GM12891 (cell line): Measurements from ENCODE around the gene SHLD2.
"Not testable (repeated sequence)": the region's sequence is repeated elsewhere in the genome, so short reads cannot be mapped to it uniquely, and the experiment has no call there.

Experiments used
- DNase-seq: peaks from one replicate; pipeline ENCODE4 v3.0.0; 2011; ENCODE audit warnings: low spot score; ENCODE audit not compliant: insufficient read length
- FAIRE-seq: peaks from 2 replicates; lab custom pipeline; 2011; peaks lifted over from hg19 to GRCh38; lab: Jason Lieb, UNC
- PAX5 ChIP-seq: IDR thresholded peaks from 2 replicates; pipeline ENCODE4 v1.6.1; 2011; ENCODE audit warnings: low read length, moderate library complexity, mild to moderate bottlenecking; ENCODE audit not compliant: insufficient read depth, severe bottlenecking
- POLR2A ChIP-seq: IDR thresholded peaks from 2 replicates; pipeline ENCODE4 v1.6.1; 2011; ENCODE audit warnings: low read depth, low read length, control low read depth
- POLR2AphosphoS5 ChIP-seq: IDR thresholded peaks from 2 replicates; pipeline ENCODE4 v1.6.1; 2011; ENCODE audit warnings: low read depth, low read length, control low read depth
- POU2F2 ChIP-seq: IDR thresholded peaks from 2 replicates; pipeline ENCODE4 v1.6.1; 2011; ENCODE audit warnings: low read depth, mild to moderate bottlenecking, control low read depth, low read length, moderate library complexity
- SPI1 ChIP-seq: IDR thresholded peaks from 2 replicates; pipeline ENCODE4 v1.6.1; 2011; ENCODE audit warnings: low read depth, low read length, control low read depth
- TAF1 ChIP-seq: IDR thresholded peaks from 2 replicates; pipeline ENCODE4 v1.6.1; 2011; ENCODE audit warnings: low read depth, low read length, control low read depth

The SHLD2 gene

GRCh38 chr10:87085537-87085936 is 9.5 kb upstream of the SHLD2 start:
- FAIRE-seq (no peak), DNase-seq (no peak)
- TF ChIP-seq PAX5 (no peak), SPI1 (no peak), TAF1 (no peak), POLR2A (no peak), POLR2AphosphoS5 (no peak), POU2F2 (no peak)

- TF ChIP-seq POLR2A (no peak), TAF1 (no peak), SPI1 (no peak), POLR2AphosphoS5 (no peak), POU2F2 (no peak), PAX5 (no peak)
- FAIRE-seq, result no peak
- no peak for DNase-seq
These were observed 5.3 kb upstream of the SHLD2 start for GRCh38 chr10:87089746-87090145.

DNA sequence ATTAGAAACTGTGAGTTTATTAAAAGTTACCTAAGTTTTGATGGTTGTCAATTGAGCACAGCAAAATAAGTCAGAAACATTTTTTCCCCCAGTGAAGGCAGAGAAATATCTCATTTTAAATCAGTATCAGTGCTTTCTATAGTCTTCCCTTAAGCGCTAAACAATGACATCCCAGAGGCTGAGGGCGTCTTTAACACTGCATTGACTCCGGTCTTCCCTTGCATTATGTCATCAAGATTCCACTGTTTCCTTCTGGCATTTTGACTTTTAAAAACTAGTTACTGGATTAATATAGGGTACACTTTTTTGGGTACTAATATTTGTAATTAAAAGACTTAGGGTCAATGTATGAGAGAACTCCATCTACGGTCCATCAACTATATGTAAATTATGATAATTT is 4.2 kb upstream of the SHLD2 start:
- FAIRE-seq (no peak), DNase-seq (no peak)
- no peak for TF ChIP-seq POLR2AphosphoS5
- TF ChIP-seq POLR2A, result no peak
- TF ChIP-seq TAF1, result no peak
- no peak for TF ChIP-seq SPI1
- no peak for TF ChIP-seq POU2F2
- no peak for TF ChIP-seq PAX5

GRCh38 chr10:87092376-87092860 is 2.6 kb upstream of the SHLD2 start:
- TF ChIP-seq POLR2A, result no peak
- no peak for TF ChIP-seq SPI1
- no peak for TF ChIP-seq POLR2AphosphoS5
- no peak for TF ChIP-seq TAF1
- no peak for TF ChIP-seq PAX5
- no peak for TF ChIP-seq POU2F2
- DNase-seq, result no peak
- peak; percentile 45 for FAIRE-seq

- FAIRE-seq (peak; percentile 78), DNase-seq (no peak)
- TF ChIP-seq POU2F2 (no peak), TAF1 (no peak), POLR2AphosphoS5 (no peak), POLR2A (no peak), SPI1 (no peak), PAX5 (no peak)
These were observed 2.0 kb upstream of the SHLD2 start for GRCh38 chr10:87092861-87093631.

GRCh38 chr10:87093632-87094372 is 1.2 kb upstream of the SHLD2 start:
- DNase-seq (peak; percentile 24), FAIRE-seq (peak; percentile 82)
- TF ChIP-seq POU2F2, result peak; percentile 74; the same call in 1 of the 2 replicates
- peak; percentile 12 for TF ChIP-seq PAX5
- TF ChIP-seq TAF1, result no peak

GRCh38 chr10:87095236-87095945 is 385 bp downstream of the SHLD2 start:
- FAIRE-seq (peak; percentile 89), DNase-seq (peak; percentile 46)
- TF ChIP-seq POU2F2 (peak; percentile 81), POLR2AphosphoS5 (peak; percentile 87), POLR2A (peak; percentile 89), PAX5 (no peak), TAF1 (no peak; the same call in 1 of the 2 replicates), SPI1 (no peak)

DNA sequence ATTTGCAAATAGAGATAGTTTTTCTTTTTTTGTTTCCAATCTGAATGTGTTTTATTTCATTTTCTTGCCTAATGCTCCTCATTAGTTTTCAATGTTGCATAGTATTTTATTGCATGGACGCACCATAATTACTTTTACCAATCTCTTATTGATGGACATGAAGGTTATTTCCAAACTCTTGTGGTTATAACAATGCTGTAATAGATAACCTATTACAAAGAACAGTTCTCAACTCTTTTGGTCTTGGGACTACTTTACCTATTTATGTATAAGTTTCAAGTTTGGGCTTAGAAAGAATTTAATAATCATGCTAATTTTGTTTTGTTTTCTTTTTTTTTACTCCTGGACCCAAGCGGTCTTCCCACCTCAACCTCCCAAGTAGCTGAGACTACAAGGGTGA is 7.0 kb downstream of the SHLD2 start:
- no peak for TF ChIP-seq POLR2A
- TF ChIP-seq PAX5, result no peak
- TF ChIP-seq TAF1, result no peak
- TF ChIP-seq SPI1, result no peak
- no peak for TF ChIP-seq POLR2AphosphoS5
- no peak for TF ChIP-seq POU2F2
- DNase-seq (no peak), FAIRE-seq (no peak)

DNA sequence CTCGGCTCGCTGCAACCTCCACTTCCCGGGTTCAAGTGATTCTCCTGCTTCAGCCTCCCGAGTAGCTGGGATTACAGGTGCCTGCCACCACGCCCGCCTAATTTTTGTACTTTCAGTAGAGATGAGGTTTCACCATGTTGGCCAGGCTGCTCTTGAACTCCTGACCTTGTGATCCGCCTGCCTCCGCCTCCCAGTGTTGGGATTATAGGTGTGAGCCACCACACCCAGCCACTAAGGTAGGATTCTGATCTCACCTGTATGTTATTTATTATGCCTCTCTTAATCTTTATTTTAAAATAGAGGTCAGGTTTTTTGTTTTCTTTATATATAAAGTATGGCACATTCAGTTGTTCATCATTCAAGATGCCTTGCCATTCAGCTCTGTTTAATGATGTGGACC is 9.7 kb downstream of the SHLD2 start:
- FAIRE-seq, DNase-seq: not testable (repeated sequence)
